ENCODE results near the gene PRPF8.

GRCh38 chr17:1639549-1640180 is 45.0 kb downstream of the PRPF8 start:
- TF ChIP-seq SUZ12 (IDR thresholded peaks at IDR 0.05; ENCODE audit: extremely low read depth, insufficient read depth, insufficient read length) (no peak), YY1 (IDR thresholded peaks at IDR 0.05; ENCODE audit: insufficient read depth, insufficient read length) (no peak)

Measured in NT2/D1 (cell line).